ENCODE results near the gene KRTAP3-1. TPM values are rescaled to one million over a fixed set of nuclear protein-coding genes. Genes with fewer than 3 reads are reported as not detected.

KRTAP3-1 gene
- total and polyA plus RNA-seq, 9 of the 15 experiments (the other 6 are each of a cell fraction or from before 2014, with no cell fraction given): not detected

- H2AFZ ChIP-seq (ENCODE audit: low read depth, low read length): no peak overlapping the region
- CTCF ChIA-PET (ENCODE audit: low intra/inter-chr PET ratio): no interaction called here
- H3K4me2 ChIP-seq (ENCODE audit: insufficient read depth, low read length): no peak overlapping the region
- ATAC-seq (no peak), DNase-seq (ENCODE audit: extremely low read depth in 1 of 4, low spot score in 3 of 4) (no peak), FAIRE-seq (no peak)
- TF ChIP-seq SAFB2 (IDR thresholded peaks at IDR 0.05; ENCODE audit: borderline replicate concordance, low read depth, low read length, severe bottlenecking) (no peak), CTBP1 (IDR thresholded peaks at IDR 0.05; ENCODE audit: borderline replicate concordance) (no peak), KLF16 (IDR thresholded peaks at IDR 0.05) (no peak), BRD4 (IDR thresholded peaks at IDR 0.05) (no peak), MXD1 (CRISPR knock-in tag; IDR thresholded peaks at IDR 0.05; ENCODE audit: borderline replicate concordance, poor library complexity, severe bottlenecking) (no peak), ZNF324 (CRISPR knock-in tag; IDR thresholded peaks at IDR 0.05) (no peak), RREB1 (CRISPR knock-in tag; IDR thresholded peaks at IDR 0.05) (no peak), RBBP5 (IDR thresholded peaks at IDR 0.05; ENCODE audit: borderline replicate concordance, insufficient read depth, low read length, poor library complexity, severe bottlenecking) (no peak), ZNF133 (CRISPR knock-in tag; IDR thresholded peaks at IDR 0.05) (no peak), RFX1 (IDR thresholded peaks at IDR 0.05) (no peak), NR4A1 (CRISPR knock-in tag; IDR thresholded peaks at IDR 0.05) (no peak), NR4A1 (tag; IDR thresholded peaks at IDR 0.05) (no peak), CEBPB (tag; IDR thresholded peaks at IDR 0.05) (no peak), HINFP (tag; conservative IDR thresholded peaks at IDR 0.05; ENCODE audit: low read depth) (no peak)
- 3% methylated on average over 2 of the region's 2 CpGs for WGBS (ENCODE audit: insufficient coverage, low coverage, missing lambda C conversion rate)
- intact Hi-C loops (cut with micrococcal nuclease) (no loop called here), in situ Hi-C loops (cut with MboI) (no loop called here)
- H3K27ac ChIP-seq (ENCODE audit: extremely low read depth, low read depth, low read length): no peak overlapping the region
- H3K9me3 ChIP-seq (replicated peaks; ENCODE audit: control insufficient read depth, insufficient read depth, low read depth, low read length): no peaks in the 10 kb centered on the region; the same call in 1 of the 2 replicates
- H3K27me3 ChIP-seq (ENCODE audit: control insufficient read depth in 2 of 2, insufficient read depth in 2 of 2, low read length in 2 of 2): peaks cover 0 to 6% of the 10 kb centered on the region in 2 experiments; a peak in 1 of 5 replicates
- POLR2A ChIA-PET: interaction anchor here (0.9 to 1.5 kb wide), 2 partner anchors 9 to 34 kb away, joined by 3 read pairs; no protein-coding TSS in a partner anchor
- no peaks in the 10 kb centered on the region for H3K9me1 ChIP-seq (ENCODE audit: control insufficient read depth, insufficient read depth, low read length)
- no TSS peak for BruUV-seq (replicated peaks)
- no peak overlapping the region for H3K9ac ChIP-seq (ENCODE audit: insufficient read depth in 1 of 2, low read depth in 2 of 2, low read length in 2 of 2)
- no peaks in the 10 kb centered on the region for H3K4me1 ChIP-seq (replicated peaks in 1 of 2; ENCODE audit: control insufficient read depth in 2 of 2, insufficient read depth in 2 of 2, low read length in 2 of 2)
- no peak overlapping the region for H3K4me3 ChIP-seq
- H3K36me3 ChIP-seq (ENCODE audit: control insufficient read depth, insufficient read depth, low read length): no peaks in the 10 kb centered on the region
- H3K79me2 ChIP-seq (ENCODE audit: control insufficient read depth, insufficient read depth, low read length): no peaks in the 10 kb centered on the region
- no peaks in the 10 kb centered on the region for H4K20me1 ChIP-seq (replicated peaks; ENCODE audit: control insufficient read depth, insufficient read depth, low read length)
Observed at GRCh38 chr17:41037853-41038350, 29.0 kb upstream of the KRTAP3-1 start.
